WTC11 (cell line): Measurements from ENCODE around the gene NKAIN4. TPM values are rescaled to one million over a fixed set of nuclear protein-coding genes. Genes with fewer than 3 reads are reported as not detected.

Source experiments
- ATAC-seq: fragments of 200-7000 bp; cut with Tn5 transposase; 2 replicates; pipeline ENCODE4 v1.10.0; 2021; ENCODE audit warnings: mild to moderate bottlenecking, moderate library complexity
- CTCF ChIA-PET: fragments of 300-600 bp; sonication (Branson Sonifier 250); formaldehyde crosslinking; loops from one replicate; lab custom pipeline; 2021; ENCODE audit warnings: antibody characterized with exemption; lab: Charles Lee
- POLR2A ChIA-PET: fragments of 350-600 bp; sonication (Branson Sonifier 250); formaldehyde crosslinking; loops from one replicate; lab custom pipeline; 2021; ENCODE audit warnings: antibody characterized with exemption; lab: Charles Lee
- DNase-seq: peaks from one replicate; pipeline ENCODE4 v3.0.0; 2021; ENCODE audit warnings: low spot score
- H3K27ac Mint-ChIP-seq: 2 replicates; pipeline ENCODE4 v1.8.0; 2021; ENCODE audit warnings: mixed read lengths
- H3K27me3 Mint-ChIP-seq: 2 replicates; pipeline ENCODE4 v1.8.0; 2021; ENCODE audit warnings: low read depth, mild to moderate bottlenecking, moderate library complexity, mixed read lengths
- H3K36me3 Mint-ChIP-seq: 2 replicates; pipeline ENCODE4 v1.8.0; 2021; ENCODE audit warnings: mixed read lengths
- H3K4me1 Mint-ChIP-seq: 2 replicates; pipeline ENCODE4 v1.8.0; 2022; ENCODE audit warnings: mixed read lengths
- H3K4me3 Mint-ChIP-seq: 2 replicates; pipeline ENCODE4 v1.8.0; 2021; ENCODE audit warnings: mild to moderate bottlenecking, moderate library complexity, mixed read lengths
- H3K9me3 Mint-ChIP-seq: 2 replicates; pipeline ENCODE4 v1.8.0; 2021; ENCODE audit warnings: mixed read lengths
- CREB1 ChIP-seq: sonication (generic); formaldehyde crosslinking; IDR thresholded peaks from 2 replicates; pipeline ENCODE4 v1.8.0; 2023; ENCODE audit warnings: mild to moderate bottlenecking, missing genetic modification reagents
- ELF4 ChIP-seq: sonication (generic); formaldehyde crosslinking; IDR thresholded peaks from 2 replicates; pipeline ENCODE4 v1.8.1; 2022; ENCODE audit warnings: low read depth, mild to moderate bottlenecking, moderate library complexity, missing genetic modification reagents
- EMX1 ChIP-seq: fragments of 250-450 bp; sonication (Bioruptor Pico); IDR thresholded peaks from 2 replicates; pipeline ENCODE4 v1.8.0; 2021; ENCODE audit warnings: mild to moderate bottlenecking
- ESRRA ChIP-seq: sonication (generic); formaldehyde crosslinking; IDR thresholded peaks from 2 replicates; pipeline ENCODE4 v1.8.1; 2022; ENCODE audit warnings: mild to moderate bottlenecking, missing genetic modification reagents, borderline replicate concordance
- FOXK1 ChIP-seq: sonication (generic); formaldehyde crosslinking; IDR thresholded peaks from 2 replicates; pipeline ENCODE4 v1.8.0; 2022; ENCODE audit warnings: mild to moderate bottlenecking, moderate library complexity, missing genetic modification reagents
- GABPB1 ChIP-seq: sonication (generic); formaldehyde crosslinking; IDR thresholded peaks from 2 replicates; pipeline ENCODE4 v1.8.1; 2023; ENCODE audit warnings: mild to moderate bottlenecking, missing genetic modification reagents
- GTF2I ChIP-seq: fragments of 250-450 bp; sonication (Bioruptor Pico); conservative IDR thresholded peaks from 2 replicates; pipeline ENCODE4 v1.4.0; 2021; ENCODE audit warnings: mild to moderate bottlenecking
- JUN ChIP-seq: sonication (generic); formaldehyde crosslinking; IDR thresholded peaks from 2 replicates; pipeline ENCODE4 v1.8.0; 2023; ENCODE audit warnings: mild to moderate bottlenecking, missing genetic modification reagents
- KAT7 ChIP-seq: sonication (generic); formaldehyde crosslinking; IDR thresholded peaks from 2 replicates; pipeline ENCODE4 v1.8.1; 2023; ENCODE audit warnings: missing genetic modification reagents, mild to moderate bottlenecking, borderline replicate concordance
- NFYB ChIP-seq: sonication (generic); formaldehyde crosslinking; conservative IDR thresholded peaks from 2 replicates; pipeline ENCODE4 v1.8.0; 2022; ENCODE audit warnings: low read depth, missing genetic modification reagents
- NR1H2 ChIP-seq: sonication (generic); formaldehyde crosslinking; IDR thresholded peaks from 2 replicates; pipeline ENCODE4 v1.9.0; 2021; ENCODE audit warnings: mild to moderate bottlenecking, moderate library complexity, missing genetic modification reagents
- OVOL2 ChIP-seq: fragments of 250-450 bp; sonication (Bioruptor Pico); IDR thresholded peaks from 2 replicates; pipeline ENCODE4 v1.9.0; 2021; ENCODE audit warnings: mild to moderate bottlenecking, borderline replicate concordance
- ZNF121 ChIP-seq: sonication (generic); formaldehyde crosslinking; IDR thresholded peaks from 2 replicates; pipeline ENCODE4 v1.8.0; 2023; ENCODE audit warnings: missing genetic modification reagents
- ZNF232 ChIP-seq: sonication (generic); formaldehyde crosslinking; IDR thresholded peaks from 2 replicates; pipeline ENCODE4 v1.8.0; 2022; ENCODE audit warnings: mild to moderate bottlenecking, missing genetic modification reagents
- ZNF416 ChIP-seq: fragments of 250-450 bp; sonication (Bioruptor Pico); IDR thresholded peaks from 2 replicates; pipeline ENCODE4 v1.9.0; 2021; ENCODE audit warnings: mild to moderate bottlenecking, inconsistent platforms
- ZNF423 ChIP-seq: fragments of 250-450 bp; sonication (Bioruptor Pico); IDR thresholded peaks from 2 replicates; pipeline ENCODE4 v2.1.2; 2022; ENCODE audit warnings: mild to moderate bottlenecking, moderate library complexity
- total RNA-seq: library from RNA; stranded (reverse); gene quantifications from 3 replicates; pipeline ENCODE4 v1.2.3, GENCODE V29; 2021
- TF ChIP-seq, protein P1 (sequence below): fragments of 250-450 bp; sonication (Bioruptor Pico); IDR thresholded peaks from 2 replicates; pipeline ENCODE4 v2.1.2; 2022; ENCODE audit warnings: mild to moderate bottlenecking, moderate library complexity
- TF ChIP-seq, protein P2 (sequence below): sonication (generic); formaldehyde crosslinking; IDR thresholded peaks from 2 replicates; pipeline ENCODE4 v1.8.1; 2022; ENCODE audit warnings: low read depth, missing genetic modification reagents, borderline replicate concordance
- TF ChIP-seq, protein P3 (sequence below): fragments of 250-450 bp; sonication (Bioruptor Pico); IDR thresholded peaks from 2 replicates; pipeline ENCODE4 v1.9.0; 2021; ENCODE audit warnings: moderate library complexity, mild to moderate bottlenecking, inconsistent platforms, borderline replicate concordance
- TF ChIP-seq, protein P4 (sequence below): sonication (generic); formaldehyde crosslinking; IDR thresholded peaks from 2 replicates; pipeline ENCODE4 v1.8.0; 2023; ENCODE audit warnings: missing genetic modification reagents
- TF ChIP-seq, protein P5 (sequence below): sonication (generic); formaldehyde crosslinking; IDR thresholded peaks from 2 replicates; pipeline ENCODE4 v1.8.1; 2022; ENCODE audit warnings: mild to moderate bottlenecking, moderate library complexity, missing genetic modification reagents

NKAIN4 gene
- total RNA-seq, 1 experiment from 2014 or later: 7.2 TPM

DNA sequence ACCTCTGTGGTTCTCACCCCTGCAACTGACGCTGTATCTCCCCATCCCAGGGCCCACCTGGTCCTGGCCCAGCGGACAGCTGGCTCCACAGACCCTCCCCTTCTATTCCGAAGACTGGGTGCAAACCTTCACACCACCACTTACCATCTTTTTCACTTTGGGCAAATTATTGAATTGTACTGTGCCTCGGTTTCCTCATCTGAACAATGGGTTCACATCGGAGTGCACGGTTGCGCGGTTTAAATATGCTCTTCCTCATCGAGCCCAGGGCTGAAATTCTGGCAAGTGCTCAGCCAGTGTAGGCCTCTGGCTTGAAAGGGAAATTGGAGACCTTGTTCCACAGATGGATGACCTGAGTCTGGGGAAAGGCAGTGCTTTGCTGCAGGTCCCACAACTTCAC, 15.5 kb upstream of the NKAIN4 start (continued):
- TF ChIP-seq NFYB (CRISPR knock-in tag): no peak
- no peak for TF ChIP-seq FOXK1 (CRISPR knock-in tag)
- TF ChIP-seq ZNF232 (CRISPR knock-in tag): no peak
- no peak for TF ChIP-seq ESRRA
- TF ChIP-seq, protein P1, sequence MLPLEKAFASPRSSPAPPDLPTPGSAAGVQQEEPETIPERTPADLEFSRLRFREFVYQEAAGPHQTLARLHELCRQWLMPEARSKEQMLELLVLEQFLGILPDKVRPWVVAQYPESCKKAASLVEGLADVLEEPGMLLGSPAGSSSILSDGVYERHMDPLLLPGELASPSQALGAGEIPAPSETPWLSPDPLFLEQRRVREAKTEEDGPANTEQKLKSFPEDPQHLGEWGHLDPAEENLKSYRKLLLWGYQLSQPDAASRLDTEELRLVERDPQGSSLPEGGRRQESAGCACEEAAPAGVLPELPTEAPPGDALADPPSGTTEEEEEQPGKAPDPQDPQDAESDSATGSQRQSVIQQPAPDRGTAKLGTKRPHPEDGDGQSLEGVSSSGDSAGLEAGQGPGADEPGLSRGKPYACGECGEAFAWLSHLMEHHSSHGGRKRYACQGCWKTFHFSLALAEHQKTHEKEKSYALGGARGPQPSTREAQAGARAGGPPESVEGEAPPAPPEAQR (CRISPR knock-in tag): no peak
- TF ChIP-seq GTF2I (CRISPR knock-in tag): no peak

DNA sequence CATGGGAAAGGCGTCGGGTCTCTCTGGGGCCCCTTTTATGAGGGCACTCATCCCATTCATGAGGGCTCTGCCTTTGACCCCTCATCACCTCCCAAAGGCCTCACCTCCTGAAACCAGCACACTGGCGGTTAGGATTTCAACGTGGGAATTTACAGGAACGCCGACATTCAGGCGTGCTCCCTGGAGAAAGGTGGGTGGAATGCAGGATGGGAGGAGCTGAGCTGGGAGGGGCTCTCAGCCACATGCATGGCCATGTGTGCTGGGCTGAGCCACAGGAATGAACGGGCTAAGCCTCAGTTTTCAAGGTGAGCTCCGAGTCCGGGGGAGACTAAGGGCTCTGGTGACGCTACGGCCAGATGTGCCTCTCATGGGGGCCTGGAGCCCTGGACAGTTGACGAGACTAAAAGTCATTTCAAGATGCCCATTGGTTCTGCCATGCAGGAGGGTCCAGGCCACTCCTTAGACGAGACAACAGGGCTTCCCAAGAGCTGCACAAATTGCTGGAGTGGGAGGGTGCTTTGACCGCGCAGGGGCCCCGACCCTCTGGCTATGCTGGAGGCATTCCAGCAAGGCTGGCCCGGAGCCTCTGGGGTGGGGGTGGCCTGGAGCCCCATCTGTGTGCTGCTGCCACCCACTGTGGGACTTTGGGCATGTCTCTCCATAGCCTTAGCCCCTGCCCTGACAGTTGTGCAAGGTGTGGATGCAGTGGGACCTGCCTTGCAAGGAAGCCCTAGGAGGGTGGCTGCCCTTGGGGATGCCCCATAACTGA, 14.6 kb upstream of the NKAIN4 start:
- H3K27ac Mint-ChIP-seq: no peak overlapping the region
- no peak for ATAC-seq
- TF ChIP-seq ELF4 (CRISPR knock-in tag): no peak
- TF ChIP-seq, protein P2, sequence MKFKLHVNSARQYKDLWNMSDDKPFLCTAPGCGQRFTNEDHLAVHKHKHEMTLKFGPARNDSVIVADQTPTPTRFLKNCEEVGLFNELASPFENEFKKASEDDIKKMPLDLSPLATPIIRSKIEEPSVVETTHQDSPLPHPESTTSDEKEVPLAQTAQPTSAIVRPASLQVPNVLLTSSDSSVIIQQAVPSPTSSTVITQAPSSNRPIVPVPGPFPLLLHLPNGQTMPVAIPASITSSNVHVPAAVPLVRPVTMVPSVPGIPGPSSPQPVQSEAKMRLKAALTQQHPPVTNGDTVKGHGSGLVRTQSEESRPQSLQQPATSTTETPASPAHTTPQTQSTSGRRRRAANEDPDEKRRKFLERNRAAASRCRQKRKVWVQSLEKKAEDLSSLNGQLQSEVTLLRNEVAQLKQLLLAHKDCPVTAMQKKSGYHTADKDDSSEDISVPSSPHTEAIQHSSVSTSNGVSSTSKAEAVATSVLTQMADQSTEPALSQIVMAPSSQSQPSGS: no peak
- no peak for TF ChIP-seq GABPB1 (CRISPR knock-in tag)
- TF ChIP-seq EMX1 (CRISPR knock-in tag): no peak

DNA sequence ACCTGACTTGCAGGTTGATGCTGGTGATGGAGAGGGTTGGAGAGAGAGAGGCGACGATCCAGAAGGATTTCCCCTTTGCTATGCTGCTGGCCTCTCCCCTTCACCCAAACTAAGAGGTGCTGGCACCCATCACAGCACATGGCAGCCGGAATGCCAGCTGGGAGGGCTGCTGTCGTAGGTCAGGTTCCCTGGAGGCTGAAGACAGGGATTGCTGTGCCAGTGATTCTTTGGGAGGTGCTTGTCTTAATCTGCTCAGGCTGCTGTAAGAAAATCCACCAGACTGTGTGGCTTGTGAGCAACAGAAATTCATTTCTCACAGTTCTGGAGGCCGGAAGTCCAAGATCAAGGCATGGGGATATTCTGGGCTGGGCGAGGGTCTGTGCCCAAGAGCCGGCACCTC, 14.0 kb upstream of the NKAIN4 start:
- ChIA-PET POLR2A (no interaction called here), CTCF (interaction anchor here (1.1 to 2.6 kb wide), 4 partner anchors 13 to 114 kb away, joined by 3 to 22 read pairs (median 4); no protein-coding TSS in a partner anchor)
- ATAC-seq (no peak), DNase-seq (no peak)
- Mint-ChIP-seq H3K9me3 (no peaks in the 10 kb centered on the region), H3K4me1 (peaks cover 7% of the 10 kb centered on the region), H3K27me3 (no peaks in the 10 kb centered on the region), H3K4me3 (no peak overlapping the region), H3K27ac (no peak overlapping the region), H3K36me3 (no peaks in the 10 kb centered on the region)
- TF ChIP-seq OVOL2: no peak
- no peak for TF ChIP-seq ZNF121 (CRISPR knock-in tag)
- TF ChIP-seq KAT7 (CRISPR knock-in tag): no peak
- no peak for TF ChIP-seq JUN (CRISPR knock-in tag)
- no peak for TF ChIP-seq ZNF416
- TF ChIP-seq, protein P3, sequence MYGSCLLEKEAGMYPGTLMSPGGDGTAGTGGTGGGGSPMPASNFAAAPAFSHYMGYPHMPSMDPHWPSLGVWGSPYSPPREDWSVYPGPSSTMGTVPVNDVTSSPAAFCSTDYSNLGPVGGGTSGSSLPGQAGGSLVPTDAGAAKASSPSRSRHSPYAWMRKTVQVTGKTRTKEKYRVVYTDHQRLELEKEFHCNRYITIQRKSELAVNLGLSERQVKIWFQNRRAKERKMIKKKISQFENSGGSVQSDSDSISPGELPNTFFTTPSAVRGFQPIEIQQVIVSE (CRISPR knock-in tag): no peak
- TF ChIP-seq, protein P4, sequence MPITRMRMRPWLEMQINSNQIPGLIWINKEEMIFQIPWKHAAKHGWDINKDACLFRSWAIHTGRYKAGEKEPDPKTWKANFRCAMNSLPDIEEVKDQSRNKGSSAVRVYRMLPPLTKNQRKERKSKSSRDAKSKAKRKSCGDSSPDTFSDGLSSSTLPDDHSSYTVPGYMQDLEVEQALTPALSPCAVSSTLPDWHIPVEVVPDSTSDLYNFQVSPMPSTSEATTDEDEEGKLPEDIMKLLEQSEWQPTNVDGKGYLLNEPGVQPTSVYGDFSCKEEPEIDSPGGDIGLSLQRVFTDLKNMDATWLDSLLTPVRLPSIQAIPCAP (CRISPR knock-in tag): no peak
- no peak for TF ChIP-seq CREB1
- TF ChIP-seq ZNF232 (CRISPR knock-in tag): no peak
- TF ChIP-seq ZNF423 (CRISPR knock-in tag): no peak
- TF ChIP-seq NR1H2: no peak
- TF ChIP-seq, protein P5, sequence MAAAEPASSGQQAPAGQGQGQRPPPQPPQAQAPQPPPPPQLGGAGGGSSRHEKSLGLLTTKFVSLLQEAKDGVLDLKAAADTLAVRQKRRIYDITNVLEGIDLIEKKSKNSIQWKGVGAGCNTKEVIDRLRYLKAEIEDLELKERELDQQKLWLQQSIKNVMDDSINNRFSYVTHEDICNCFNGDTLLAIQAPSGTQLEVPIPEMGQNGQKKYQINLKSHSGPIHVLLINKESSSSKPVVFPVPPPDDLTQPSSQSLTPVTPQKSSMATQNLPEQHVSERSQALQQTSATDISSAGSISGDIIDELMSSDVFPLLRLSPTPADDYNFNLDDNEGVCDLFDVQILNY (CRISPR knock-in tag): no peak
- TF ChIP-seq GABPB1 (CRISPR knock-in tag): no peak

More for the DNA sequence above, 14.6 kb upstream of the NKAIN4 start:
- Mint-ChIP-seq H3K9me3 (no peaks in the 10 kb centered on the region), H3K4me3 (no peak overlapping the region), H3K27me3 (no peaks in the 10 kb centered on the region), H3K36me3 (peaks cover 2% of the 10 kb centered on the region; the same call in 1 of the 2 replicates), H3K4me1 (peaks cover 11% of the 10 kb centered on the region)
- CTCF ChIA-PET: interaction anchor here (0.7 to 2.6 kb wide), 6 partner anchors 11 to 113 kb away, joined by 3 to 22 read pairs (median 4); no protein-coding TSS in a partner anchor
- POLR2A ChIA-PET: no interaction called here
- no peak for DNase-seq
